Gastrocnemius medialis (tissue), 4 donors: Measurements from ENCODE around the gene FBXL16.

Experiments used
- CTCF ChIP-seq, 5 experiments: fragments of 450-650 bp in 3 of 5; fragments of 200-600 bp in 2 of 5; sonication (generic) in 2 of 5; IDR thresholded peaks in 4 of 5; conservative IDR thresholded peaks in 1 of 5; 1 replicate in 4 of 5; 2 replicates in 1 of 5; pipeline ENCODE4 v1.5.1; 2016 to 2019; ENCODE audit warnings: antibody characterized with exemption in 5 of 5, mild to moderate bottlenecking in 3 of 5, moderate library complexity in 3 of 5
- POLR2A ChIP-seq, 2 donors: fragments of 450-650 bp; IDR thresholded peaks; one replicate each; pipeline ENCODE4 v1.6.1; 2017; ENCODE audit warnings: antibody characterized with exemption in 2 of 2, mild to moderate bottlenecking in 2 of 2, moderate library complexity in 2 of 2

- no peak for TF ChIP-seq CTCF (IDR thresholded peaks at IDR 0.05 in 4 of 5, conservative IDR thresholded peaks at IDR 0.05 in 1 of 5)
- no peak for TF ChIP-seq POLR2A (IDR thresholded peaks at IDR 0.05)
Observed at GRCh38 chr16:644556-644955, 61.0 kb downstream of the FBXL16 start.
